ENCODE data around the gene FLT3LG.

FLT3LG gene

DNA sequence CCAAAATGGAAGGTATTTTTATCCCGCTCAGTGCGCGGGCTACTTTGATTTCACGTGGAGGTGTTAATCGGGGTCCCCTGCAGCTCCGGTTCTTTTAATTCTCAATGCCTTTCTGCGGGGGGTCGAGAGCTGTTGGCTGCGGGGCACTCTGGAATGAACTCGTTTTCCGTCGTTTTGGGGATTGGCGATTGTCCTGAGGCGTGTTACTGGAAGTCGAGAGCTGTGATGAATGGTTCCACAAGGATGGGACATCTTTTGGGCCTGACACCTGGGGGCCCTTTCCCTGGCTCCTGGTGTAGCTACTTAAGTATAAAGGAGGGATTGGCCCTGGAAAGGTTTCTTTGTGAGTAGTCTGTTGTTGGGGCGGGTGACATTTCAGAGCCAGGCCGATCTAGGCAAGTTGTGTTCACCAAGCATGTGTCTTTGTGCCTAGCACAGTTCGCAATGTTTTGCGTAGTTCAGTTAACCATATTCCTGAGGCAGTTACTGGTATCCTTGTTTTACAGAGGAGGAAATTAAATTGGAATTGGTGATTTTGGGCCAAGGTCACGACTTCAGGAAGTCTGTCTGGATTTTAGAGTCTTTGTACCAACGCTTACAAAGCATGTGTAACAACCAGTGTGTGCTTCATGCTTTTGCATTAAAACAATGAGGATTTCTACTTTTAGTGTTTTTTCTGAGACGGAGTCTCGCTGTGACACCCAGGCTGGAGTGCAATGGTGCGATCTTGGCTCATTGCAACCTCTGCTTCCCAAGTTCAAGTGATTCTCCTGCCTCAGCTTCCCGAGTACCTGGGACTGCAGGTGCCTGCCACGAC, 14.2 kb downstream of the FLT3LG start:
- no peak for DNase-seq (ENCODE audit: low spot score)

DNA sequence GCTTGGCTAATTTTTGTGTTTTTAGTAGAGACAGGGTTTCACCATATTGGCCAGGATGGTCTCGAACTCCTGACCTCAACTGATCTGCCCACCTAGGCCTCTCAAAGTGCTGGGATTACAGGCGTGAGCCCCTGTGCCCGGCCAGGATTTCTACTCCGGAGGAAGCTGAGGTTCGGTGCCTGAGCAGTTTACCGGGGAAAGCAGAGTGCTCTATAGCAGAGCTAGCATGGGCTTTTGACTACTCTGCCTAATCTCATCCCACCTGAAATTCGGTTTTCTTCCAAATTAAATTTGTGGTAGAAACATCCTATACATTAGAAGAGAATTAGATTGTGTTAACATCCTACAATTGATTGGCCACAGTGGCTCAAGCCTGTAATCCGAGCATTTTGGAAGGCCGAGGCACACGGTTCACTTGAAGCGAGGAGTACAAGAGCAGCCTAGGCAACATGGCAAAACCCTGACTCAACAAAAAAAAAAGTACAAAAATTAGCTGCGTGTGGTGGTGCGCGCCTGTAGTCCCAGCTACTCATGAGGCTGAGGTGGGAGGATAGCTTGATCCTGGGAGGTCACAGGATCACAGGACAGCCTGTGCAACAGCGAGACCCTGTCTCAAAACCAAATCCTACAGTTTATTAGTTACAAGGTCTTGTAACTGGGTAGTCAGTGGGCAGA, 15.0 kb downstream of the FLT3LG start:
- DNase-seq (ENCODE audit: low spot score) = no peak

DNA sequence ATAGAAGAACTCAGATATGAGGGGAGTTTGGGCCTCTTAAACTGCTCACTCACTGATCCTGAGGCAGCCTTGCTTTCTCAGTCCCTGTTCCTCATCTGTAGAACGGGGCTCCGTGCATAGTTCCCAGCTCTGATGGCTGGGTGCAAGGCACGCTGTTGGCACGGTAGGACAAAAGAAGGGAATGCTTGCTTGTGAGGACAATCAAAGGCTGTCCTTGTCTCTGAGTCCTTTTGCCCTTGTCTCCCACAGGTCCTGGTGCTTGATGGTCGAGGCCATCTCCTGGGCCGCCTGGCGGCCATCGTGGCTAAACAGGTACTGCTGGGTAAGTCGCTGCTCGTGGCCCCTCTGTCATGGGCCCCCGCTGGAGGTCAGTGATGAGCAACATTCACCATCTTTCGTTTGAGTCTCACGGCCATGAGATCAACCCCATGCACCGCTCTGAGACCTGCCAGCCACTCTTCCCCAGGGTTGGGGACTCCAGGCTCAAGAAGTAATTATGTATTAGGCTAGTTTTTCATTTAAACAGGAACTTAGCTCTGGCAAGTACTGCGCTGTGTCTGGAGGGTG, 15.7 kb downstream of the FLT3LG start:
- no peak for DNase-seq (ENCODE audit: low spot score)

DNA sequence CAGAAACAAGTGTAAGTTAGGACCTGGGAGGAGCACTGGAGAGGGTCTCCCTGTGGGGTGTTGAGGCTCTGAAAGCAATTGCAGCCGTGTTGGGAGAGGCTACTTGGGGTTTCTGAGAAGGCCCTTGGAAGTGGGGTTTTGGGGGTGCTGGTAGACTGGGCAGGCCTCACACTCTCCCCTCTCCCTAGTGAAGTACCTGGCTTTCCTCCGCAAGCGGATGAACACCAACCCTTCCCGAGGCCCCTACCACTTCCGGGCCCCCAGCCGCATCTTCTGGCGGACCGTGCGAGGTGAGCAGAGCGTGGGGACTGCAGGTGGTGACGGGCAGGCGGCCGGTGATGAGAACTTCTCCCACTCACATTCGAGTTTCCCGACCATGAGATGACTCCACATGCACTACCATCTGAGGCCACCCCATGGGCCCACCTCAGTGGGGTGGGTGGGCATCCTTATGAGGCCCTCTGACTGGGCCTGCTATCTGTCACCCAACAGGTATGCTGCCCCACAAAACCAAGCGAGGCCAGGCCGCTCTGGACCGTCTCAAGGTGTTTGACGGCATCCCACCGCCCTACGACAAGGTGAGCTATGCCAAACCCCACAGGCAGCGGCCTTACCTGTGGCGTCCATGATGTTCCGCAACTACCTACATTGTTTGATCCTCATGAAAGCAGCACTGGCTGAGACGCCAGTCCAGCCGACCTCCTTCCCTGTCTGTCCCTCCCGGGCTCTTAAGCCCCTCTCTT, 16.4 kb downstream of the FLT3LG start:
- no peak for DNase-seq (ENCODE audit: low spot score)

DNA sequence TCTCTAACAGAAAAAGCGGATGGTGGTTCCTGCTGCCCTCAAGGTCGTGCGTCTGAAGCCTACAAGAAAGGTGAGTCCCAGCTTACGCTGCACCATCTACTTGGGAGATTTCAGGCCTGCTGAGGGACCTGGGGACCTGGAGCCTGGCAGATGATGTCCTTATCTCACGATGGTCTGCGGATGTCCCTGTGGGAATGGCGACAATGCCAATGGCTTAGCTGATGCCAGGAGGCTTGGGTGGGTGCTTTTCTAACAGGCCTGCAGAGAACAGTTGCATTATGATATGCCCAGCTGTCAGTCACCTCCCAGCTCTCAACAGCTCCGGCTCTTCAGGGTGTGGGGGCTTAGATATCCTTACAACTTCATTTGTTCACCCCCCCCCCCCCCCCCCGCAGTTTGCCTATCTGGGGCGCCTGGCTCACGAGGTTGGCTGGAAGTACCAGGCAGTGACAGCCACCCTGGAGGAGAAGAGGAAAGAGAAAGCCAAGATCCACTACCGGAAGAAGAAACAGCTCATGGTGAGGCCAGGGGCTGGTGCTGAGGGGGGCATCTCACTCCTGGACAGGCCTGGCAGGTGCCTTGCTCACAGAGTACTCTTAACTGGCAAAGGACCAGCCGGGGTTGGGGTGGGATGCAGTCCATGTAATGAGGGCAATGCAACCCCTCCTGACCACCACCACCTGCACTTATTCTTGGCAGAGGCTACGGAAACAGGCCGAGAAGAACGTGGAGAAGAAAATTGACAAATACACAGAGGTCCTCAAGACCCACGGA, 17.2 kb downstream of the FLT3LG start:
- no peak for DNase-seq (ENCODE audit: low spot score)

- no peak for DNase-seq (ENCODE audit: low spot score)
Observed at GRCh38 chr19:49491804-49492572, 18.0 kb downstream of the FLT3LG start.

- no peak for DNase-seq (ENCODE audit: low spot score)
Observed at GRCh38 chr19:49492573-49493405, 18.8 kb downstream of the FLT3LG start.

- no peak for DNase-seq (ENCODE audit: low spot score)
Observed at GRCh38 chr19:49496574-49497008, 22.6 kb downstream of the FLT3LG start.

DNA sequence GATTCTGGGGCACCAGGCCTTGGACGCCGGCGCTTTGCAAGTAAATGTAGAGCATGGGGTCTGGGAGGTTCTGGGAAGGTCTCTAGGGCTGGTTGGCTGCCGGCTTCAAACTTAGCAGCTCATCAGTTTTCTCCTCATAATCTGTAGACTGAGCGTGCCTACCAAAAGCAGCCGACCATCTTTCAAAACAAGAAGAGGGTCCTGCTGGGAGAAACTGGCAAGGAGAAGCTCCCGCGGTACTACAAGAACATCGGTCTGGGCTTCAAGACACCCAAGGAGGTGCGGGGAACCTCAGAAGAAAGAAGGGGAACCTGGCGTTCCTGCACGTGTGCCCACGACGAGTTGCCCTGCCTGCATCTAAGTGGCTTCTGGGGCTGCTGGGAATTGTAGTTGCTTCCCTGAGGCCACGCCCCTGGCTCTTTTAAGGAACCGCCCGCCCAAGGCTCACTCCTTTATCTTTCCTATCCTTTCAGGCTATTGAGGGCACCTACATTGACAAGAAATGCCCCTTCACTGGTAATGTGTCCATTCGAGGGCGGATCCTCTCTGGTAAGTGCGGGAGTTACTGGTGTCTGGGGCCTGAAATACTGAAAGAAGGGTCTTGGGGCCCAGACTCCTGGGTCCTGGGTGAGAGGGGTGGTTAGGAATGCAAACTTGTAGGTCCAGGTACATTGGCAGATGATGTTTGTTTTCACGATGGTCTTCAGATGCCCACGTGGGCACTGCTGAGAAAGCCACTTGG, 23.2 kb downstream of the FLT3LG start:
- DNase-seq (ENCODE audit: low spot score) = no peak

DNA sequence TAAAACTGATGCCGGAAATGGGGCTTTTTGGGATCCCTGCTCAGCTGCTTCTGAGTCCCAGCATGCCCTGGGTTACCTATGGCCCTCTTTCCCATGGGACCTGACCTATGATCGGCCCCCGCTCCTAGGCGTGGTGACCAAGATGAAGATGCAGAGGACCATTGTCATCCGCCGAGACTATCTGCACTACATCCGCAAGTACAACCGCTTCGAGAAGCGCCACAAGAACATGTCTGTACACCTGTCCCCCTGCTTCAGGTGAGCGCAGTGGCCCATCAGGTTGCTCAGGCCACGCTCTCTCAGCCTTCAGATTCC, 23.7 kb downstream of the FLT3LG start:
- no peak for DNase-seq (ENCODE audit: low spot score)

GRCh38 chr19:49498475-49498874, 24.5 kb downstream of the FLT3LG start:
- no peak for DNase-seq (ENCODE audit: low spot score)

DNA sequence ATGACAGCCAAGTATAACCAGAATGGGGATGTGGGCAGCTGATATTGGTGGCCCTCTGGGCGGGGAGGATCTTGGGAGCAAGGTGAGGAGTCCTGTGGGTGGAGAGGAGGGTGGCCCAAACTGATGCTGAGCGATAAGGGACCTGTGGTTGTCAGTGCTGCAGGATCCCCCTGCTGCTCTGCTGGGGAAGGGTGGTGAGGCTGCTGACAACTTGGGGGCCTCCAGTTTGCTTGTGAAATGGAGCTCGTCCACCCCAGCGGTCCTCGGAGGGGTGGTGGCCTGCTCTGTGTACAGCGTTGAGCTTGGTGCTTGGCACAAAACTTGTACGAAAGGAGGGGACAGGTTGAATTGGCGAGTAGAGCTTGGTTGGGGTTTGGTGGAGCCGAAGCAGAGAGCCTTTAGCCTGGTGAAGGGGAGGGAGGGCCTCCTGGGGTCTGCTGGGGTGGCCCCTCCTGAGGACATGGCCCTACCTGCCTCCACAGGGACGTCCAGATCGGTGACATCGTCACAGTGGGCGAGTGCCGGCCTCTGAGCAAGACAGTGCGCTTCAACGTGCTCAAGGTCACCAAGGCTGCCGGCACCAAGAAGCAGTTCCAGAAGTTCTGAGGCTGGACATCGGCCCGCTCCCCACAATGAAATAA, 25.1 kb downstream of the FLT3LG start:
- DNase-seq (ENCODE audit: low spot score) = no peak

DNA sequence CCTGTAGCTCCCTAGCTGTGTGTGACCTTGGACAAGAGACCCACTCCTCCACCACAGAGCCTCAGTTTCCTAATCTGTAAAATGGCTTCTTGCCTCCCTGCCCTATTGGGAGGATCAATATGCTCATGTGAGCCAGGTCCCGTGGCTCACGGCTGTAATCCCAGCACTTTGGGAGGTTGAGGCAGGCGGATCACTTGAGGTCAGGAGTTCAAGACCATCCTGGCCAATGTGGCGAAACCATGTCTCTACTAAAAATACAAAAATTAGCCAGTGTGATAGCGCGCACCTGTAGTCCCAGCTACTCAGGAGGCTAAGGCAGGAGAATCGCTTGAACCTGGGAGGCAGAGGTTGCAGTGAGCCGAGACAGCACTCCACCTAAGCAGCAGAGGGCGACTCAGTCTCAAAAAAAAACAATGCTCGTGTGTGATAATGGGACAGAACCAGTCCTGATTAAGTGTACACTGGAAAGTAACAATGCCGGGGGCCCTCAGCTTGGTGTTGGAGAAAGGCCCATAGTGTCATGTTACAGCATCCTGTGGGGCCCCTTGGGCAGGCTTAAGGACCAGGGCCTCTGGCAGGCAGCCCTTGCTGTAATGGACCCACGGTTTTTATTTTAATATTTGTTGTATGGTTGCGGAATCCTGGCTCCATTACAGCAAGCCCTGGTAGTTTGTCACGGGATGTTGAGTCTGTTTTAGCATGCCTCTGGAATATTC, 29.0 kb downstream of the FLT3LG start:
- no peak for DNase-seq (ENCODE audit: low spot score)

GRCh38 chr19:49503582-49503962, 29.6 kb downstream of the FLT3LG start:
- DNase-seq (ENCODE audit: low spot score) = no peak

GRCh38 chr19:49506575-49507105, 32.6 kb downstream of the FLT3LG start:
- DNase-seq (ENCODE audit: low spot score) = no peak

- no peak for DNase-seq (ENCODE audit: low spot score)
Observed at GRCh38 chr19:49507803-49508494, 33.9 kb downstream of the FLT3LG start.

GRCh38 chr19:49512970-49513745, 39.1 kb downstream of the FLT3LG start:
- no peak for DNase-seq (ENCODE audit: low spot score)
